GM21723 (cell line): ENCODE measurements around the gene GNPTG.

Source experiments
- ATAC-seq: cut with Tn5 transposase; IDR thresholded peaks from one replicate; pipeline ENCODE4 v1.9.1; 2021; ENCODE audit warnings: mild to moderate bottlenecking, moderate library complexity; ENCODE audit not compliant: unreplicated experiment

The GNPTG gene

GRCh38 chr16:1346422-1347285 is 5.1 kb upstream of the GNPTG start:
- ATAC-seq, result no peak

- ATAC-seq, result no peak
Measured at GRCh38 chr16:1347286-1347855, 4.4 kb upstream of the GNPTG start.

- ATAC-seq, result no peak
Measured at GRCh38 chr16:1347962-1348361, 3.8 kb upstream of the GNPTG start.

GRCh38 chr16:1348441-1348840 is 3.3 kb upstream of the GNPTG start:
- no peak for ATAC-seq

- ATAC-seq, result no peak
Measured at GRCh38 chr16:1348926-1349325, 2.8 kb upstream of the GNPTG start.

GRCh38 chr16:1349351-1349750 is 2.4 kb upstream of the GNPTG start:
- ATAC-seq, result no peak

GRCh38 chr16:1349951-1350350 is 1.8 kb upstream of the GNPTG start:
- no peak for ATAC-seq

GRCh38 chr16:1350691-1351090 is 1.0 kb upstream of the GNPTG start:
- ATAC-seq, result no peak

GRCh38 chr16:1351215-1351581 is 533 bp upstream of the GNPTG start:
- peak; percentile 14 for ATAC-seq

- no peak for ATAC-seq
Measured at GRCh38 chr16:1354815-1355540, 3.2 kb downstream of the GNPTG start.

- no peak for ATAC-seq
Measured at GRCh38 chr16:1355591-1355990, 3.9 kb downstream of the GNPTG start.

- no peak for ATAC-seq
Measured at GRCh38 chr16:1356061-1356900, 4.5 kb downstream of the GNPTG start.

GRCh38 chr16:1357906-1358566 is 6.3 kb downstream of the GNPTG start:
- no peak for ATAC-seq

- no peak for ATAC-seq
Measured at GRCh38 chr16:1361685-1362360, 10.1 kb downstream of the GNPTG start.

GRCh38 chr16:1362807-1363206 is 11.1 kb downstream of the GNPTG start:
- ATAC-seq, result no peak

- ATAC-seq, result no peak
Measured at GRCh38 chr16:1363501-1364041, 11.8 kb downstream of the GNPTG start.

- ATAC-seq, result no peak
Measured at GRCh38 chr16:1364510-1364909, 12.8 kb downstream of the GNPTG start.

GRCh38 chr16:1366060-1366711 is 14.5 kb downstream of the GNPTG start:
- no peak for ATAC-seq

GRCh38 chr16:1366712-1367299 is 15.1 kb downstream of the GNPTG start:
- ATAC-seq, result no peak
